Breast epithelium (tissue), 3 donors: Measurements from ENCODE around the gene GAS7.

Source experiments
- CTCF ChIP-seq, 3 donors: fragments of 450-650 bp; IDR thresholded peaks; one replicate each; pipeline ENCODE4 v1.5.1; 2016 to 2017; ENCODE audit warnings: antibody characterized with exemption in 3 of 3, mild to moderate bottlenecking in 3 of 3, moderate library complexity in 3 of 3
- POLR2AphosphoS5 ChIP-seq, 3 donors: sonication (generic); formaldehyde crosslinking; IDR thresholded peaks; one replicate each; pipeline ENCODE4 v1.6.1; 2017; ENCODE audit warnings: antibody characterized with exemption in 3 of 3

DNA sequence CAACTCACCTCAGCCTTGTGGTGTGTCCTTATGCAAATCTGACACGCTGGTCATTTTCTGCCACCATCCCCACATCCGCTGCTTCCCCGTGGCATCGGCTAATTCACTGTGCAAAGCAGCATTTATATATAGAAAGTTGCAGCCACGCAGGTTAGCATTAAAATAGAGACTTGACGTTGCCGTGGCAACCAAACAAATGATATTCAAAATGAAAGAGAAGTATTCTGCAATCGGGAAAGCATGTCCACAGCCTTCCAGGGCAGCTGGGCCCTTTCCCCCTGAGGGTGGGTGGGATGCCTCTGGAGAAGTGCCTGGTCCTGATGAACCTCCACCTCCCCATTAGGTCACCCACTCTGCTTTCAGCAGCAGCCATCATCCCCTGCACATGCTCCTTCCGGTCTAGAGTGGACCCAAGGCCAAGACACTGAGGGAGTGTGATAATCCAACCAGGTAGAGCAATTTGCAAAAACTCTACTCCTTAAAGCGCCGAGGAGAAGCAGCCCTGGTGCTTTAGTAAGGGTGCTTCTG, 138.7 kb downstream of the GAS7 start:
- TF ChIP-seq CTCF (IDR thresholded peaks at IDR 0.05) (no peak), POLR2AphosphoS5 (IDR thresholded peaks at IDR 0.05) (peak in 1 of 3 donors; percentile 28)
